ENCODE data around the gene LAMC1. TPM values are rescaled to one million over a fixed set of nuclear protein-coding genes. Genes with fewer than 3 reads are reported as not detected.

Gene LAMC1
- total and polyA plus RNA-seq, 2 experiments from 2014 or later = 18.4 to 116 TPM

- Mint-ChIP-seq H3K27me3 (ENCODE audit: insufficient read depth, low read depth, poor library complexity) (no peaks in the 10 kb centered on the region), H3K4me3 (no peak overlapping the region), H3K36me3 (ENCODE audit: low read depth) (no peaks in the 10 kb centered on the region), H3K27ac (no peak overlapping the region), H3K9me3 (no peaks in the 10 kb centered on the region), H3K4me1 (peaks cover 52% of the 10 kb centered on the region)
- DNase-seq (ENCODE audit: low spot score) (no peak), ATAC-seq (no peak)
- H3K79me2 ChIP-seq (replicated peaks; ENCODE audit: insufficient read depth) = peaks cover 51% of the 10 kb centered on the region
- H3K27me3 ChIP-seq (ENCODE audit: insufficient read depth) = no peaks in the 10 kb centered on the region
- H3K36me3 ChIP-seq (ENCODE audit: insufficient read depth) = no peaks in the 10 kb centered on the region
- H3K4me1 ChIP-seq (ENCODE audit: insufficient read depth) = peaks cover 40% of the 10 kb centered on the region
- H3K4me2 ChIP-seq = no peak overlapping the region
- no peak overlapping the region for H2AFZ ChIP-seq
- no peak for TF ChIP-seq ZNF114 (CRISPR knock-in tag; IDR thresholded peaks at IDR 0.05)
- H3K9me2 ChIP-seq (ENCODE audit: insufficient read depth) = no peaks in the 10 kb centered on the region
- no peaks in the 10 kb centered on the region for H3F3A ChIP-seq (replicated peaks; ENCODE audit: low read depth)
- H3K27ac ChIP-seq (ENCODE audit: low read depth) = no peak overlapping the region
- H4K20me1 ChIP-seq (replicated peaks; ENCODE audit: insufficient read depth) = no peaks in the 10 kb centered on the region
- no peak overlapping the region for H3K4me3 ChIP-seq
Measured at GRCh38 chr1:183089025-183089639, 65.9 kb downstream of the LAMC1 start.

- H3K4me3 ChIP-seq = no peak overlapping the region
- Mint-ChIP-seq H3K9me3 (no peaks in the 10 kb centered on the region), H3K27me3 (ENCODE audit: insufficient read depth, low read depth, poor library complexity) (no peaks in the 10 kb centered on the region), H3K27ac (no peak overlapping the region), H3K4me3 (no peak overlapping the region), H3K4me1 (peaks cover 51% of the 10 kb centered on the region), H3K36me3 (ENCODE audit: low read depth) (no peaks in the 10 kb centered on the region)
- no peaks in the 10 kb centered on the region for H3K27me3 ChIP-seq (ENCODE audit: insufficient read depth)
- no peaks in the 10 kb centered on the region for H3K36me3 ChIP-seq (ENCODE audit: insufficient read depth)
- no peaks in the 10 kb centered on the region for H3K9me2 ChIP-seq (ENCODE audit: insufficient read depth)
- DNase-seq (ENCODE audit: low spot score) = no peak
- no peaks in the 10 kb centered on the region for H3F3A ChIP-seq (replicated peaks; ENCODE audit: low read depth)
- H3K4me2 ChIP-seq = no peak overlapping the region
- H3K79me2 ChIP-seq (replicated peaks; ENCODE audit: insufficient read depth) = peaks cover 55% of the 10 kb centered on the region
- peaks cover 44% of the 10 kb centered on the region for H3K4me1 ChIP-seq (ENCODE audit: insufficient read depth)
- no peaks in the 10 kb centered on the region for H4K20me1 ChIP-seq (replicated peaks; ENCODE audit: insufficient read depth)
- no peak overlapping the region for H2AFZ ChIP-seq
- no peak for ATAC-seq
- H3K27ac ChIP-seq (ENCODE audit: low read depth) = no peak overlapping the region
- TF ChIP-seq ZNF331 (CRISPR knock-in tag; IDR thresholded peaks at IDR 0.05; ENCODE audit: low read depth) (no peak), CTCF (conservative IDR thresholded peaks at IDR 0.05; ENCODE audit: low read depth in 2 of 2) (no peak), ZNF462 (CRISPR knock-in tag; IDR thresholded peaks at IDR 0.05) (no peak), ZNF114 (CRISPR knock-in tag; IDR thresholded peaks at IDR 0.05) (no peak), POLR2AphosphoS5 (IDR thresholded peaks at IDR 0.05; ENCODE audit: low read depth) (no peak), EZH2 (IDR thresholded peaks at IDR 0.05; ENCODE audit: low read depth, unreplicated experiment) (no peak), STAT1 (IDR thresholded peaks at IDR 0.05; ENCODE audit: unreplicated experiment) (no peak), CREB1 (CRISPR knock-in tag; IDR thresholded peaks at IDR 0.05; ENCODE audit: low read depth) (no peak), REST (IDR thresholded peaks at IDR 0.05; ENCODE audit: unreplicated experiment) (no peak)
Measured at GRCh38 chr1:183090391-183091006, 67.3 kb downstream of the LAMC1 start.

Data from GM23338 (cell line).